MM.1S (cell line): Measurements from ENCODE around the gene SPACDR.

ENCODE experiments used
- DNase-seq: peaks from one replicate; pipeline ENCODE4 v3.0.0-alpha.2; 2015
- H2AFZ ChIP-seq: fragments of 300-600 bp; sonication (generic); 2 replicates; pipeline ENCODE4 v1.6.0; 2016; ENCODE audit warnings: antibody characterized with exemption, low read length
- H3F3A ChIP-seq: fragments of 300-600 bp; sonication (generic); 2 replicates; pipeline ENCODE4 v1.6.1; 2016; ENCODE audit warnings: mild to moderate bottlenecking, antibody characterized with exemption, low read length, moderate library complexity, mixed read lengths; ENCODE audit not compliant: insufficient read depth
- H3K27ac ChIP-seq: fragments of 300-600 bp; sonication (generic); 2 replicates; pipeline ENCODE4 v1.5.1; 2016; ENCODE audit warnings: mild to moderate bottlenecking, low read length
- H3K27me3 ChIP-seq: fragments of 300-600 bp; sonication (generic); replicated peaks from 2 replicates; pipeline ENCODE4 v1.6.0; 2016; ENCODE audit warnings: low read length; ENCODE audit not compliant: insufficient read depth
- H3K36me3 ChIP-seq: fragments of 300-600 bp; sonication (generic); replicated peaks from 2 replicates; pipeline ENCODE4 v1.6.1; 2016; ENCODE audit warnings: mild to moderate bottlenecking, low read length, mixed read lengths; ENCODE audit not compliant: insufficient read depth
- H3K4me1 ChIP-seq: fragments of 300-600 bp; sonication (generic); 2 replicates; pipeline ENCODE4 v1.6.1; 2016; ENCODE audit warnings: low read length, mixed read lengths
- H3K4me2 ChIP-seq: fragments of 300-600 bp; sonication (generic); 2 replicates; pipeline ENCODE4 v1.6.0; 2016; ENCODE audit warnings: low read depth, low read length
- H3K4me3 ChIP-seq: fragments of 300-600 bp; sonication (generic); 2 replicates; pipeline ENCODE4 v1.5.1; 2016; ENCODE audit warnings: low read length, mixed read lengths
- H3K79me2 ChIP-seq: fragments of 300-600 bp; sonication (generic); 2 replicates; pipeline ENCODE4 v1.6.1; 2016; ENCODE audit warnings: mixed run types, low read length, mixed read lengths
- H3K9ac ChIP-seq: fragments of 300-600 bp; sonication (generic); 2 replicates; pipeline ENCODE4 v1.6.1; 2016; ENCODE audit warnings: low read length, mixed read lengths
- H3K9me2 ChIP-seq: fragments of 300-600 bp; sonication (generic); replicated peaks from 2 replicates; pipeline ENCODE4 v1.6.1; 2016; ENCODE audit warnings: mild to moderate bottlenecking, low read length, mixed read lengths; ENCODE audit not compliant: insufficient read depth
- H3K9me3 ChIP-seq: fragments of 300-600 bp; sonication (generic); replicated peaks from 2 replicates; pipeline ENCODE4 v1.6.1; 2016; ENCODE audit warnings: mild to moderate bottlenecking, low read length, mixed read lengths; ENCODE audit not compliant: insufficient read depth
- H4K20me1 ChIP-seq: fragments of 300-600 bp; sonication (generic); 2 replicates; pipeline ENCODE4 v1.6.1; 2016; ENCODE audit warnings: mild to moderate bottlenecking, low read length, moderate library complexity, mixed read lengths; ENCODE audit not compliant: insufficient read depth
- CTCF ChIP-seq: fragments of 300-600 bp; sonication (generic); IDR thresholded peaks from 2 replicates; pipeline ENCODE4 v1.5.1; 2016; ENCODE audit warnings: antibody characterized with exemption, low read length, mixed read lengths
- EZH2 ChIP-seq: fragments of 300-600 bp; sonication (generic); optimal IDR thresholded peaks from 2 replicates; pipeline ENCODE3; 2017; ENCODE audit warnings: low read depth, mild to moderate bottlenecking, antibody characterized with exemption, low read length, mixed read lengths
- EZH2phosphoT487 ChIP-seq: fragments of 300-600 bp; sonication (generic); IDR thresholded peaks from 2 replicates; pipeline ENCODE4 v1.6.1; 2018; ENCODE audit warnings: antibody characterized with exemption, low read length

The SPACDR gene

GRCh38 chr7:100465702-100466311, 1.7 kb upstream of the SPACDR start:
- Histone ChIP-seq H4K20me1 (no peaks in the 10 kb centered on the region), H3K4me3 (no peak overlapping the region), H3K36me3 (no peaks in the 10 kb centered on the region), H3K27me3 (no peaks in the 10 kb centered on the region), H3K9ac (no peak overlapping the region), H3K9me2 (no peaks in the 10 kb centered on the region), H2AFZ (no peak overlapping the region), H3K4me1 (no peaks in the 10 kb centered on the region), H3F3A (no peaks in the 10 kb centered on the region; the same call in 1 of the 2 replicates), H3K9me3 (no peaks in the 10 kb centered on the region), H3K4me2 (no peak overlapping the region), H3K27ac (no peak overlapping the region), H3K79me2 (no peaks in the 10 kb centered on the region)
- no peak for TF ChIP-seq CTCF
- TF ChIP-seq EZH2, result no peak
- no peak for TF ChIP-seq EZH2phosphoT487
- no peak for DNase-seq

- Histone ChIP-seq H3K9me2 (no peaks in the 10 kb centered on the region), H4K20me1 (no peaks in the 10 kb centered on the region), H3K79me2 (no peaks in the 10 kb centered on the region), H3K4me3 (no peak overlapping the region), H2AFZ (no peak overlapping the region), H3K4me2 (no peak overlapping the region), H3K9ac (no peak overlapping the region), H3F3A (no peaks in the 10 kb centered on the region; the same call in 1 of the 2 replicates), H3K27me3 (no peaks in the 10 kb centered on the region), H3K27ac (no peak overlapping the region), H3K9me3 (no peaks in the 10 kb centered on the region), H3K4me1 (no peaks in the 10 kb centered on the region), H3K36me3 (no peaks in the 10 kb centered on the region)
- no peak for DNase-seq
- no peak for TF ChIP-seq CTCF
- no peak for TF ChIP-seq EZH2
- no peak for TF ChIP-seq EZH2phosphoT487
These were observed 1.2 kb upstream of the SPACDR start for GRCh38 chr7:100465299-100465698.

GRCh38 chr7:100464791-100465190, 731 bp upstream of the SPACDR start:
- Histone ChIP-seq H3K27ac (no peak overlapping the region), H3F3A (no peaks in the 10 kb centered on the region), H3K79me2 (no peaks in the 10 kb centered on the region), H3K4me3 (no peak overlapping the region), H3K9me3 (no peaks in the 10 kb centered on the region), H3K4me2 (no peak overlapping the region), H3K4me1 (no peaks in the 10 kb centered on the region), H3K9me2 (no peaks in the 10 kb centered on the region), H2AFZ (no peak overlapping the region), H4K20me1 (no peaks in the 10 kb centered on the region), H3K27me3 (no peaks in the 10 kb centered on the region), H3K36me3 (no peaks in the 10 kb centered on the region), H3K9ac (no peak overlapping the region)
- TF ChIP-seq CTCF (no peak), EZH2phosphoT487 (no peak), EZH2 (no peak)
- no peak for DNase-seq
